Measurements from ENCODE around the gene CBX1.
"Not testable (repeated sequence)": the region's sequence is repeated elsewhere in the genome, so short reads cannot be mapped to it uniquely, and the experiment has no call there.

CBX1 gene

GRCh38 chr17:48072811-48073210 is 28.5 kb downstream of the CBX1 start:
- not testable (repeated sequence) for DNase-seq (ENCODE audit: low read depth)

DNA sequence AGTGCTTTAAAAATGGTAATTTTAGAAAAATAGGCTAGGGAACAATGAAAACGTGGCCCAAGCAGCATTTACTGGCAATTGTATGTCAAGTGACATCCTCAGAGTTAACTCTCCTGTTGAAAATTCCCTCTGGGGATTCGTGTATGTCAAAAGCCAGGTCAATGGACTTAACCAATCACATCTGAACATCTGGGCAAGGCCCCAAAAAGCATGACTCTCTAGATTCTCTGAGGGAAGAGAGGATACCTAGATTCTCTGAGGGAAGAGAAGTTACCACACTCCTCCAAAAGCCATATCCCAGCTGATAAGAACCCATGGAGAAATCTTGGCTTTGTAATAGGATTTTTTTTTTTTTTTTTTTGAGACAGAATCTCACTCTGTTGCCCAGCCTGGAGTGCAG is 29.6 kb downstream of the CBX1 start:
- DNase-seq (ENCODE audit: low read depth): no peak

GRCh38 chr17:48070195-48070594 is 31.1 kb downstream of the CBX1 start:
- DNase-seq (ENCODE audit: low read depth): no peak

GRCh38 chr17:48068491-48068961 is 32.8 kb downstream of the CBX1 start:
- no peak for DNase-seq (ENCODE audit: low read depth)

- not testable (repeated sequence) for DNase-seq (ENCODE audit: low read depth)
Observed at GRCh38 chr17:48067808-48068207, 33.5 kb downstream of the CBX1 start.

DNA sequence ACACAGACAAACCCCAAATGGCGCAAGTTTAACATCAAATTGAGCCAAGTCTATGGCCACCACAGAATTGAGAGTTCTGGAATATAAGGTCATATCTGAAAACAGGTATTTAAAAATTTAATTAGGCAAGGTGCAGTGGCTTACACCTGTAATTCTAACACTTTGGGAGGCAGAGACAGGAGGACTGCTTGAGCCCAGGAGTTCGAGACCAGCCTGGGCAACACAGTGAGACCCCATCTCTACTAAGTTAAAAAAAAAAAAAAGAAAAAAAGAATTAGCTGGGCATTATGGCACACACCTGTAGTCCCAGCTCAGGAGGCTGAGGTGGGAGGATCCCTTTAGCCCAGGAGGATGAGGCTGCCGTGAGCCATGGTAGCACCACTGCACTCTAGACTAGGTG is 34.0 kb downstream of the CBX1 start:
- no peak for DNase-seq (ENCODE audit: low read depth)

DNA sequence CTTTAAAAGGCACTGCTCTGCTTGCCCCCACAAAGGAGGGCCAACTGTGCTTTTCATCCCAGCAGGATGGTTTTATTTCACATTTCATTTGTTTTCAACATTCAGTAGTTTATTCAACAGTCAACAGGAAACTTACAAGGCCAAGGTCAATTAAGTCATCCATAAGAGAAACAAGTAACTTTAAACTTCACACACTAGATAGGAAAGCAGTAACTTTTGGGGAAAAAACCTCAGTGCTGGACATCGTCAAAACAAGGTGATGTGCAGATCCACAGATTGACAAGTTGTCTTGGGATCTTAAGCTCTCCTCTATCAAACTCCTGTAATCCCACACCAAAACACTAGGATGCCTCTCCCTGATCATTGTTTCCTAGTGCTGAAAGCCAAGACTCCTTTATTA is 34.6 kb downstream of the CBX1 start:
- DNase-seq (ENCODE audit: low read depth): no peak

- DNase-seq (ENCODE audit: low read depth): no peak
Observed at GRCh38 chr17:48066192-48066591, 35.1 kb downstream of the CBX1 start.

GRCh38 chr17:48064638-48065037 is 36.6 kb downstream of the CBX1 start:
- no peak for DNase-seq (ENCODE audit: low read depth)

- no peak for DNase-seq (ENCODE audit: low read depth)
Observed at GRCh38 chr17:48062273-48062672, 39.0 kb downstream of the CBX1 start.

DNA sequence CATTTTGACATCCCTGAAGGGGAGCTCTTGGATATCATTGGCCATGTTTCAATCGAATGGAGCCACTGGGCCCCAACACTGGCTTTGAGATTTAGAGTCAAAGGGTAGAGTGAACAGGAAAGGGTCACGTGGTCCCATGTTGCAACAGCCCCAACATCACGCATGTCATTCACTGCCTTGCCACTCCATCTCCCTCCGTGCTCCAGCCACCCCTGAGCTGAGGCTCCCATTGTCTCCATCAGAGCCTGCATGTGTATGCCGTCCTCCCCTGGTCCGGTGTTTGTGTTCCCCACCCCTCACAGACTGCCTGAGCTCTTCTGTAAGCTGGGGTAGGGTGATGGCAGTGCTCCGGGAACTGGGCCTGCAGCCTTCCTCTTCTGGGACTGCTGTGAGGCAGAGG is 41.0 kb downstream of the CBX1 start:
- DNase-seq (ENCODE audit: low read depth): no peak

DNA sequence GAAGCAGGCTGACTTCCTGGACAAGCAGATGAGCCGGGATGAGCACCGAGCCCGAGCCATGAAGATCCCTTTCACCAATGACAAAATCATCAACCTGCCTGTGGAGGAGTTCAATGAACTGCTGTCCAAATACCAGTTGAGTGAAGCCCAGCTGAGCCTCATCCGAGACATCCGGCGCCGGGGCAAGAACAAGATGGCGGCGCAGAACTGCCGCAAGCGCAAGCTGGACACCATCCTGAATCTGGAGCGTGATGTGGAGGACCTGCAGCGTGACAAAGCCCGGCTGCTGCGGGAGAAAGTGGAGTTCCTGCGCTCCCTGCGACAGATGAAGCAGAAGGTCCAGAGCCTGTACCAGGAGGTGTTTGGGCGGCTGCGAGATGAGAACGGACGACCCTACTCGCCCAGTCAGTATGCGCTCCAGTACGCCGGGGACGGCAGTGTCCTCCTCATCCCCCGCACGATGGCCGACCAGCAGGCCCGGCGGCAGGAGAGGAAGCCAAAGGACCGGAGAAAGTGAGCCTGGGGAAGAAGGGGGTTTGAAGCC is 42.1 kb downstream of the CBX1 start:
- no peak for DNase-seq (ENCODE audit: low read depth)

GRCh38 chr17:48058393-48059124 is 42.7 kb downstream of the CBX1 start:
- DNase-seq (ENCODE audit: low read depth): no peak

DNA sequence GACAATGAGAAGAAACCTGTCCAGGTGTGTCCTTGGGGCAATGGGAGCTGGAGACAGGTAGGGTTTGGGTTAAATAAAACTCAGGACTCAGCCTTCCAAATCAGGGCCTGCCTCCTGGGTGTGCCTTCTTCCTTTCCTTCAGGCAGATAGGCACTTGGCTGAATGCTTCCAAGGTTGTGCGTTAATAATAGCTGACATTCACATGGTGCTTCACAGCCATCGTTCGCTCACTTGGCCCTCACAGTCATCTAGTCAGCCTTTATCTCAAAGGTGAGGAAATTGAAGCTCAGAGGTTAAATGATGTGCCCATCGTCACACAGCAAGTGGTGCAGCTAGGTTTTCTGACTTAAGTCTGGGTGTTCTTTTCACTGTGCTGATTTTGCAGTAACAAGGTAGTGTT is 43.7 kb downstream of the CBX1 start:
- DNase-seq (ENCODE audit: low read depth): no peak

- no peak for DNase-seq (ENCODE audit: low read depth)
Observed at GRCh38 chr17:48056879-48057278, 44.4 kb downstream of the CBX1 start.

DNA sequence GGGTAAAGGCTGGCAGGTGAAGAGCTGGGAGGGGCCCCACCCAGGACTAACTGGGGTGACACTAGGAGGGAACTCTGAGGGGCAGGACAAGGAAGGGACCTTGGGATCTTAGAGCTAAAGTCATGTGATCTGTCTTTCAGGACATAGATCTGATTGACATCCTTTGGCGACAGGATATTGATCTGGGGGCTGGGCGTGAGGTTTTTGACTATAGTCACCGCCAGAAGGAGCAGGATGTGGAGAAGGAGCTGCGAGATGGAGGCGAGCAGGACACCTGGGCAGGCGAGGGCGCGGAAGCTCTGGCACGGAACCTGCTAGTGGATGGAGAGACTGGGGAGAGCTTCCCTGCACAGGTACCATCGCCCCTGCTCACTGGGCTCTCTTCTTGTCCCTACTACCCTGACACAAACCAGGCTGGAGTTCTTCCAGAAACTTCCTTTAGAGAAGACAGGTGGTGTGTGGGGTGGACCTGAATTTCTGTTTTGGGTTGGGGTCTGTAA is 45.0 kb downstream of the CBX1 start:
- DNase-seq (ENCODE audit: low read depth): no peak

GRCh38 chr17:48055531-48056245 is 45.6 kb downstream of the CBX1 start:
- no peak for DNase-seq (ENCODE audit: low read depth)

GRCh38 chr17:48054238-48055185 is 46.8 kb downstream of the CBX1 start:
- DNase-seq (ENCODE audit: low read depth): no peak

DNA sequence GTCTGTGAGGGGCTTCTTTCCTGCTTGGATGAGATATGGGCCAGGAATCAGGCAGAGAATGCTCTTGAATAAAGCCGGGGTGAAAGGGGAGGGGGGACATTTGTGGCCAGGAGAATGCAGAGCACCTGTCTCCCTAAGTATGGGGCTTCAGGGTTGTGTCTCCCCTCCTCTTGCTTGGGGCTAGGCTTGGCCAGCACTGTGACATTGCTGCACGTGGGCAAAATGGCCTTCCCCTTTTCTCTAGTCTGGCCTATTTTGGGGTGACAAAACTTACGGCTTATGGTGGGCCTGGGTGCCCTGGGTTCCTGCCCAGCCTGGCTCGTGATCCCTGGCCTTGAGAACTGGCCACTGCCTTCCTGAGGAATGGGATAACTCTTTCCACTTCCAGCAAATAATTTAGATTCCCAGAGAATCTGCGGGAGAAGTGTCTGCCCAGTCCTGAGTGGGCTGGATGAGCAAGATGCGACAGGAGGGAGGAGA is 47.5 kb downstream of the CBX1 start:
- no peak for DNase-seq (ENCODE audit: low read depth)

GRCh38 chr17:48052956-48053757 is 48.1 kb downstream of the CBX1 start:
- DNase-seq (ENCODE audit: low read depth): no peak
